Mesothelial cell of epicardium (in vitro differentiated cells): ENCODE data around the gene FAM9B. TPM values are rescaled to one million over a fixed set of nuclear protein-coding genes. Genes with fewer than 3 reads are reported as not detected.

Source experiments
- DNase-seq, 2 experiments: peaks; one replicate each; pipeline ENCODE4 v3.0.0; 2021; ENCODE audit warnings: low spot score in 2 of 2; ENCODE audit not compliant: unreplicated experiment in 2 of 2
- H3K27ac Mint-ChIP-seq: 2 replicates; pipeline ENCODE4 v1.8.0; 2021; ENCODE audit warnings: mixed read lengths
- H3K27me3 Mint-ChIP-seq: 2 replicates; pipeline ENCODE4 v1.8.0; 2021; ENCODE audit warnings: low read depth, mixed read lengths
- H3K36me3 Mint-ChIP-seq: 2 replicates; pipeline ENCODE4 v1.8.0; 2021; ENCODE audit warnings: mixed read lengths
- H3K4me1 Mint-ChIP-seq: 2 replicates; pipeline ENCODE4 v1.8.0; 2021; ENCODE audit warnings: mixed read lengths
- H3K4me3 Mint-ChIP-seq: 2 replicates; pipeline ENCODE4 v1.8.0; 2021; ENCODE audit warnings: mild to moderate bottlenecking, moderate library complexity, mixed read lengths
- H3K9me3 Mint-ChIP-seq: 2 replicates; pipeline ENCODE4 v1.8.0; 2021; ENCODE audit warnings: mixed read lengths
- total RNA-seq: library from RNA; stranded (reverse); gene quantifications from 3 replicates; pipeline ENCODE4 v1.2.1, GENCODE V29; 2021
- TF ChIP-seq, protein P1 (sequence below): fragments of 200-600 bp; sonication (generic); IDR thresholded peaks from one replicate; pipeline ENCODE4 v1.5.0; 2021; ENCODE audit warnings: antibody characterized with exemption; ENCODE audit not compliant: unreplicated experiment

Gene FAM9B
- total RNA-seq = not detected in 3 replicates

DNA sequence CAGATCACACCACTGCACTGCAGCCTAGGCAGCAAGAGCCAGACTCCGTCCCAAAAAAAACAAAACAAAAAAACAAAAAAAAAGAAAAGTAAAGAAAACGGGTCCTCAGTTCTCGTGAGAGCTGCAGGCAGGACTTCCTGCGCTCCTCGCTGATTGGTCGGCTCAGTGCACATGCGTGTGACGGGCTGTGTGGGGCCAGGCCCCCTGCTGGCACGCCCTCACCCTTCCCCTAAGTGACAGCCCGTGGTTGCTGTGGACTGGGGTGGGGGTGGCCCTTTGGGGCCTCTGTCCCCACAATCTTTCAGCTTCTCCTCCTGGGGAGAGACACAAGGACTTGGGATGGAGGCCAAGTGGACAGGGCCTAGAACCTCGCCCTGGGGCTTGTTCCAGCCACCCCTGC is at the start of gene FAM9B:
FAM9B (minus strand) TSS at position 139 of the 400 bp plus-strand sequence. CDS start 1,141 bp downstream, outside the sequence.
- no peak within 1 kb of the TSS for H3K4me3 Mint-ChIP-seq
- no peak for DNase-seq
- H3K9me3 Mint-ChIP-seq = peaks cover 21% of the 10 kb centered on the region
- no peaks in the 10 kb centered on the region for H3K27me3 Mint-ChIP-seq
- TF ChIP-seq, protein P1, sequence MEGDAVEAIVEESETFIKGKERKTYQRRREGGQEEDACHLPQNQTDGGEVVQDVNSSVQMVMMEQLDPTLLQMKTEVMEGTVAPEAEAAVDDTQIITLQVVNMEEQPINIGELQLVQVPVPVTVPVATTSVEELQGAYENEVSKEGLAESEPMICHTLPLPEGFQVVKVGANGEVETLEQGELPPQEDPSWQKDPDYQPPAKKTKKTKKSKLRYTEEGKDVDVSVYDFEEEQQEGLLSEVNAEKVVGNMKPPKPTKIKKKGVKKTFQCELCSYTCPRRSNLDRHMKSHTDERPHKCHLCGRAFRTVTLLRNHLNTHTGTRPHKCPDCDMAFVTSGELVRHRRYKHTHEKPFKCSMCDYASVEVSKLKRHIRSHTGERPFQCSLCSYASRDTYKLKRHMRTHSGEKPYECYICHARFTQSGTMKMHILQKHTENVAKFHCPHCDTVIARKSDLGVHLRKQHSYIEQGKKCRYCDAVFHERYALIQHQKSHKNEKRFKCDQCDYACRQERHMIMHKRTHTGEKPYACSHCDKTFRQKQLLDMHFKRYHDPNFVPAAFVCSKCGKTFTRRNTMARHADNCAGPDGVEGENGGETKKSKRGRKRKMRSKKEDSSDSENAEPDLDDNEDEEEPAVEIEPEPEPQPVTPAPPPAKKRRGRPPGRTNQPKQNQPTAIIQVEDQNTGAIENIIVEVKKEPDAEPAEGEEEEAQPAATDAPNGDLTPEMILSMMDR = no peak
- H3K36me3 Mint-ChIP-seq = no peaks in the 10 kb centered on the region
- H3K4me1 Mint-ChIP-seq = no peaks in the 10 kb centered on the region
- no peak within 1 kb of the TSS for H3K27ac Mint-ChIP-seq

DNA sequence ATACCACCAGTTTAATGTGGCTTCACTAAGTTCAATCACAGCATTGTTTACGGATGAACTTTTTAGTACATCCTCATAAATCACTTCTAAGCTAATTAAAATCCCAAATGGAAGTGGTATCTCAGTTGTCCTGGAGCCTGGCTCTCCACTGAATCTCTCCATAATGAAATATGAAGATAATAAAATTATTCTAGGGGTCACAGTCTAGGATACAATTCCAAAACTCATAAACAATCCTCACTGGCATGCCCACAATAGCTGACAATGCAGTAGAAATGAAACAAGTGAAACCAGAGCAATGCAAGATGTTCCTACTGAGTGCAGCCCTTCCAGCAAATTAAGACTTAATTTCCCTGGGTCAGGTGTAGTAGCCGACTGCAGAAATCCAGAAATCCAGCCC is 47.3 kb upstream of the FAM9B start:
- H3K27ac Mint-ChIP-seq = no peak overlapping the region
- no peaks in the 10 kb centered on the region for H3K36me3 Mint-ChIP-seq
- no peak overlapping the region for H3K4me3 Mint-ChIP-seq
- DNase-seq = no peak
- peaks cover 37% of the 10 kb centered on the region for H3K9me3 Mint-ChIP-seq
- TF ChIP-seq, protein P1 = no peak
- no peaks in the 10 kb centered on the region for H3K4me1 Mint-ChIP-seq
- no peaks in the 10 kb centered on the region for H3K27me3 Mint-ChIP-seq

DNA sequence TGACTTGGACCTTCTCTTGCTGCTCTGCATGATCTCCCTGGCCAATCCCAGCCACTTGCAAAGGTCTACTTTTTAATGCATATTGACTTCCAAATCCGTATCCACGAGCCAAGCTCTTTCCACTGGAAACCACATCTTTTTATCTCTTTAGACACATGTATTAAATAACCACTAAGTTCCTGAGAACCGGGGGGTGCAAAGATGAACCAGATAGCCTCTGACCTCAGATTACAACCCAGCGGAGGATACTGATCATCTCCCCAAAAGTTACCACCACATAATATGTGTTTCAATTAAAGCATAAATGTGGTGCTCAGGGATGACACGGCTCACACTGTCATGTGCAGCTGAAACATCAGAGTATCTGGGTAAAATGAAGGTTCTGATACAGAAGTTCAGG is 40.4 kb upstream of the FAM9B start:
- peaks cover 7% of the 10 kb centered on the region for H3K27me3 Mint-ChIP-seq
- peaks cover 12% of the 10 kb centered on the region for H3K9me3 Mint-ChIP-seq
- no peak overlapping the region for H3K4me3 Mint-ChIP-seq
- no peaks in the 10 kb centered on the region for H3K36me3 Mint-ChIP-seq
- DNase-seq = no peak
- TF ChIP-seq, protein P1 = no peak
- H3K27ac Mint-ChIP-seq = no peak overlapping the region
- H3K4me1 Mint-ChIP-seq = no peaks in the 10 kb centered on the region

DNA sequence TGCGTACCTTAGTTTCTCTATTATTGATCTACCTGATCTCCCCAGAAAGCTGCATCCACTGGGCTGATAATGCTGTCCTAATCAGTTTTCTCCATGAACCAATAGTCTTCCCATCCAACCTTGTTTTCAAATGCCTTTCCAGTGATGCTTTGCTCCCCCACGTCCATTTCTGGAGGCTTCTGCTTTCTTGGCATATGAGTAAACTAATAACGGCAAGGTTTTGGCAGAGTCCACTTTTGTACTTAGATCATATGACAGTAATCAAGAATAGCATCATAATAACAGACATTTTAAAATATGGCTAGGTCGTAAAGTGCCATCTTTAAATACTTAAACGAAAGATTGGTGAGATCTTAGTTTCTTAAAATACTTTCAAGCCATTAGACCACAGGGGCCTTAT is 38.4 kb upstream of the FAM9B start:
- no peaks in the 10 kb centered on the region for H3K4me1 Mint-ChIP-seq
- peaks cover 4% of the 10 kb centered on the region for H3K9me3 Mint-ChIP-seq
- TF ChIP-seq, protein P1 = no peak
- no peak overlapping the region for H3K27ac Mint-ChIP-seq
- no peak for DNase-seq
- no peaks in the 10 kb centered on the region for H3K36me3 Mint-ChIP-seq
- peaks cover 7% of the 10 kb centered on the region for H3K27me3 Mint-ChIP-seq
- no peak overlapping the region for H3K4me3 Mint-ChIP-seq

DNA sequence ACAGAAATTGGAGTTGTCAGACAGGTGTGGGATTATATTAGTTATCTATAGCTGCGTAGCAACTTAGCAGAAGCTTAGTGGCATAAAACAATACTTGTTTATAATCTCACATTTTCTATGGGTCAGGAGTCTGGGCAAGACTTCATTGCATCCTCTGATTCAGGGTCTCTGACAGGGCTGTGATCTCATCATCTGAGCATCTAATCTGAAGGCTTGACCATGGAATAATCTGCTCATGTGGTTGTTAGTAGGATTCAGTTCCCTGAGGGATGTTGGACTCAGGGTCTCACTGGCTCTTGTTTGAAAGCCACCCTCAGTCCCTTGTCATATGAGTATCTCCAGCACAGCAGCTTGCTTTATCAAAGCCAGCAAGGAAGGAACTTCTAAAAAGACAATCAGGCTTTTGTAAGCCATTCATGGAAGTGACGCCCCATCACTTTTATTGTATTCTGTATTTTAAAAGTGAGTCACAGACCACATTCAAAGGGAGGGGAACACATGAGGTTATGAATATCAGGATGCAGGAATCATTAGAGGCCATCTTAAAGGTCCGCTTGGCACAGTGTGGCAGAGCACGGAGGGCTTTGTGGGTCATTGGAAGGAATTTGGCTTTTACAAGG is 37.2 kb upstream of the FAM9B start:
- no peak for DNase-seq
- H3K36me3 Mint-ChIP-seq = no peaks in the 10 kb centered on the region
- H3K4me3 Mint-ChIP-seq = no peak overlapping the region
- peaks cover 6% of the 10 kb centered on the region for H3K9me3 Mint-ChIP-seq
- no peaks in the 10 kb centered on the region for H3K4me1 Mint-ChIP-seq
- H3K27me3 Mint-ChIP-seq = peaks cover 7% of the 10 kb centered on the region
- no peak overlapping the region for H3K27ac Mint-ChIP-seq
- TF ChIP-seq, protein P1 = no peak

DNA sequence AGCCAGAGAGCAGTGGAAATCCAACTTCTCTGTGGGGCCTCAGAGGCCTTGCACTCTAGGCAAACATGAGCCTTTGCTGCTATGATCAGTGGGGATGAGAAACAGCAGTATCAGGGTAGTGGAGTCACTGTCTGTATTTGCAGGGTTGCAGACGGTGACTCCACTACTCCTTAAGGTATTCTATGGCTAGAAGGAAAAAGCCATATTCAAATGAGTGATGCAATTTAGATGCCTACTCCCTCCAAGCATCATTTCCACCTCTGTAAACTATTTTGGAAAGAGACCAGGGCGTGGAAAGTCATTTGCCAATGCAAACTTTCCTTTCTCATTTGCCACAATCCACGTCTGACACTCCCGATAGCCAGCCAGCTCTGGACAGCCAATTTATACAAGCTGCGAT is 35.6 kb upstream of the FAM9B start:
- Mint-ChIP-seq H3K36me3 (no peaks in the 10 kb centered on the region), H3K27ac (no peak overlapping the region), H3K27me3 (peaks cover 7% of the 10 kb centered on the region), H3K4me1 (no peaks in the 10 kb centered on the region), H3K4me3 (no peak overlapping the region), H3K9me3 (peaks cover 13% of the 10 kb centered on the region)
- no peak for DNase-seq
- TF ChIP-seq, protein P1 = no peak
